IMR-90 (cell line): ENCODE data around the gene LRIT2. TPM values are rescaled to one million over a fixed set of nuclear protein-coding genes. Genes with fewer than 3 reads are reported as not detected.

ENCODE experiments used
- ATAC-seq: fragments of 200-7000 bp; cut with Tn5 transposase; 2 replicates; pipeline ENCODE4 v1.9.1; 2020; ENCODE audit warnings: low read depth, mild to moderate bottlenecking, moderate library complexity
- BruUV-seq: library from RNA; stranded (reverse); fragments of 400-500 nt; replicated peaks from 2 replicates; lab custom pipeline; 2021; lab: Mats Ljungman, UMichigan
- CTCF ChIA-PET: fragments of 300-600 bp; formaldehyde crosslinking; extraction: SDS; loops from one replicate; lab custom pipeline; 2021; ENCODE audit warnings: antibody characterized with exemption; lab: Yijun Ruan, JAX
- POLR2A ChIA-PET: fragments of 300-600 bp; sonication (Branson Sonifier 250); formaldehyde crosslinking; loops from one replicate; lab custom pipeline; 2022; ENCODE audit warnings: antibody characterized with exemption; ENCODE audit not compliant: unreplicated experiment; lab: Charles Lee
- DNase-seq: peaks from one replicate; pipeline ENCODE4 v3.0.0; 2013
- H2AFZ ChIP-seq: replicated peaks from 2 replicates; pipeline ENCODE3; 2013; ENCODE audit warnings: low read length, mild to moderate bottlenecking; ENCODE audit not compliant: poor library complexity
- H2AK5ac ChIP-seq: 2 replicates; pipeline ENCODE4 v1.6.1; 2013; ENCODE audit warnings: low read depth, low read length, inconsistent platforms
- H2AK9ac ChIP-seq: replicated peaks from 2 replicates; pipeline ENCODE3; 2013; ENCODE audit warnings: mild to moderate bottlenecking, low read depth, low read length, moderate library complexity; ENCODE audit not compliant: poor library complexity
- H2BK120ac ChIP-seq: 2 replicates; pipeline ENCODE4 v1.6.1; 2013; ENCODE audit warnings: low read depth, low read length, inconsistent platforms
- H2BK15ac ChIP-seq: 3 replicates; pipeline ENCODE4 v1.6.1; 2013; ENCODE audit warnings: low read depth, low read length, inconsistent platforms
- H2BK20ac ChIP-seq: 2 replicates; pipeline ENCODE4 v1.6.1; 2013; ENCODE audit warnings: low read depth, mild to moderate bottlenecking, inconsistent platforms, low read length, moderate library complexity
- H2BK5ac ChIP-seq: 2 replicates; pipeline ENCODE4 v1.6.1; 2013; ENCODE audit warnings: mild to moderate bottlenecking, low read depth, low read length, inconsistent platforms; ENCODE audit not compliant: poor library complexity, severe bottlenecking
- H3K14ac ChIP-seq: replicated peaks from 2 replicates; pipeline ENCODE4 v1.6.1; 2013; ENCODE audit warnings: low read depth, low read length, inconsistent platforms
- H3K18ac ChIP-seq: 2 replicates; pipeline ENCODE4 v1.6.1; 2013; ENCODE audit warnings: low read depth, low read length, control low read depth
- H3K23ac ChIP-seq: 2 replicates; pipeline ENCODE4 v1.6.1; 2013; ENCODE audit warnings: low read depth, low read length, inconsistent platforms
- H3K27ac ChIP-seq: 2 replicates; pipeline ENCODE4 v1.5.1; 2013; ENCODE audit warnings: mild to moderate bottlenecking, control low read depth, low read length; ENCODE audit not compliant: insufficient read depth
- H3K27me3 ChIP-seq: 2 replicates; pipeline ENCODE4 v1.6.1; 2013; ENCODE audit warnings: low read length; ENCODE audit not compliant: control insufficient read depth, insufficient read depth
- H3K36me3 ChIP-seq: 2 replicates; pipeline ENCODE4 v1.6.1; 2013; ENCODE audit warnings: low read length, mixed read lengths; ENCODE audit not compliant: control insufficient read depth, insufficient read depth
- H3K4ac ChIP-seq: 2 replicates; pipeline ENCODE4 v1.6.1; 2013; ENCODE audit warnings: low read depth, low read length, inconsistent platforms
- H3K4me1 ChIP-seq: 2 replicates; pipeline ENCODE4 v1.6.1; 2013; ENCODE audit warnings: low read length, mixed read lengths; ENCODE audit not compliant: control insufficient read depth, insufficient read depth
- H3K4me2 ChIP-seq: 2 replicates; pipeline ENCODE4 v1.6.1; 2013; ENCODE audit warnings: low read depth, mild to moderate bottlenecking, control low read depth, low read length, moderate library complexity
- H3K4me3 ChIP-seq: 2 replicates; pipeline ENCODE4 v1.5.1; 2013; ENCODE audit warnings: low read depth, mild to moderate bottlenecking, control low read depth, low read length, moderate library complexity; ENCODE audit not compliant: insufficient read depth
- H3K56ac ChIP-seq: 2 replicates; pipeline ENCODE4 v1.6.1; 2013; ENCODE audit warnings: low read length, inconsistent platforms; ENCODE audit not compliant: insufficient read depth; ENCODE audit errors: extremely low read depth
- H3K79me1 ChIP-seq, 2 experiments: 2 replicates each; pipeline ENCODE4 v1.6.1; 2013; ENCODE audit warnings: low read length in 2 of 2, inconsistent platforms in 1 of 2, low read depth in 1 of 2
- H3K9ac ChIP-seq: 2 replicates; pipeline ENCODE4 v1.6.1; 2013; ENCODE audit warnings: low read depth, low read length, control low read depth
- H3K9me1 ChIP-seq: 2 replicates; pipeline ENCODE4 v1.6.1; 2013; ENCODE audit warnings: low read length, inconsistent platforms; ENCODE audit not compliant: insufficient read depth
- H3K9me3 ChIP-seq: 2 replicates; pipeline ENCODE4 v1.6.1; 2013; ENCODE audit warnings: low read length; ENCODE audit not compliant: control insufficient read depth, insufficient read depth
- H4K20me1 ChIP-seq: 2 replicates; pipeline ENCODE4 v1.6.1; 2013; ENCODE audit warnings: low read length, inconsistent platforms; ENCODE audit not compliant: insufficient read depth
- H4K5ac ChIP-seq: 2 replicates; pipeline ENCODE4 v1.6.1; 2013; ENCODE audit warnings: mild to moderate bottlenecking, low read depth, low read length, control low read depth
- H4K8ac ChIP-seq, 2 experiments: 2 replicates each; pipeline ENCODE4 v1.6.1; 2013; ENCODE audit warnings: low read depth in 2 of 2, low read length in 2 of 2, control low read depth in 1 of 2, inconsistent platforms in 1 of 2
- H4K91ac ChIP-seq: 2 replicates; pipeline ENCODE4 v1.6.1; 2013; ENCODE audit warnings: low read depth, low read length, inconsistent platforms; ENCODE audit not compliant: insufficient read depth
- BHLHE40 ChIP-seq: fragments of 150-350 bp; IDR thresholded peaks from 2 replicates; pipeline ENCODE4 v1.6.1; 2016; ENCODE audit warnings: mild to moderate bottlenecking, low read depth, low read length
- CHD1 ChIP-seq: IDR thresholded peaks from 2 replicates; pipeline ENCODE4 v1.6.1; 2012; ENCODE audit warnings: low read depth, low read length, improper control_type of control experiment
- MAFK ChIP-seq: IDR thresholded peaks from 2 replicates; pipeline ENCODE4 v1.6.1; 2012; ENCODE audit warnings: low read depth, low read length, improper control_type of control experiment
- MAZ ChIP-seq: IDR thresholded peaks from 2 replicates; pipeline ENCODE4 v1.6.1; 2012; ENCODE audit warnings: low read depth, mild to moderate bottlenecking, low read length, improper control_type of control experiment, moderate library complexity, borderline replicate concordance
- MXI1 ChIP-seq: IDR thresholded peaks from 2 replicates; pipeline ENCODE4 v1.6.1; 2012; ENCODE audit warnings: low read depth, mild to moderate bottlenecking, low read length, moderate library complexity, borderline replicate concordance
- RCOR1 ChIP-seq: IDR thresholded peaks from 2 replicates; pipeline ENCODE4 v1.6.1; 2012; ENCODE audit warnings: mild to moderate bottlenecking, low read length, improper control_type of control experiment; ENCODE audit not compliant: insufficient replicate concordance
- RFX5 ChIP-seq: IDR thresholded peaks from 2 replicates; pipeline ENCODE4 v1.8.0; 2012; ENCODE audit warnings: low read depth, mild to moderate bottlenecking, low read length, moderate library complexity
- WGBS, 2 experiments: methylation state at CpG; one replicate each; pipeline versions ENCODE4 v1.1.5 to v1.1.7; 2013; ENCODE audit warnings: missing lambda C conversion rate in 2 of 2; ENCODE audit not compliant: insufficient read length in 1 of 2; ENCODE audit errors: extremely low coverage in 2 of 2; 5-methylcytosine and 5-hydroxymethylcytosine counted together
- dilution Hi-C: fragments of 300-500 bp; cut with HindIII; formaldehyde crosslinking; loops from one replicate; pipeline ENCODE4 v1.14.3; 2018; ENCODE audit warnings: low sequenced_read_pairs; ENCODE audit not compliant: unreplicated experiment
- in situ Hi-C: fragments of 300-500 bp; cut with MboI; formaldehyde crosslinking; loops from 3 replicates; pipeline ENCODE4 v1.14.3; 2019; ENCODE audit warnings: low sequenced_read_pairs, inconsistent platforms, mixed read lengths
- intact Hi-C: fragments of 100-400 bp; cut with micrococcal nuclease; formaldehyde crosslinking; loops from 2 replicates; pipeline ENCODE4 v1.10.0; 2022
- polyA plus RNA-seq, 3 experiments: library from polyadenylated mRNA; depleted of rRNA; stranded (reverse); fragments of >200 nt; gene quantifications; 2 replicates each; pipeline ENCODE4 v1.2.3, GENCODE V29; 2012; ENCODE audit warnings: low replicate concordance in 1 of 3
- total RNA-seq: library from RNA; depleted of rRNA; stranded (reverse); fragments of >200 nt; gene quantifications from 2 replicates; pipeline ENCODE4 v1.2.3, GENCODE V29; 2012
- TF ChIP-seq, protein P1 (sequence below): fragments of 150-350 bp; IDR thresholded peaks from 2 replicates; pipeline ENCODE4 v1.6.1; 2016; ENCODE audit warnings: low read depth, mild to moderate bottlenecking, low read length, moderate library complexity, borderline replicate concordance
- TF ChIP-seq, protein P2 (sequence below): conservative IDR thresholded peaks from 2 replicates; pipeline ENCODE4 v1.5.1; 2012; ENCODE audit warnings: mild to moderate bottlenecking, low read depth, low read length, improper control_type of control experiment

LRIT2 gene
- total and polyA plus RNA-seq, 2 of the 4 experiments (the other 2 are of a cell fraction), result not detected

DNA sequence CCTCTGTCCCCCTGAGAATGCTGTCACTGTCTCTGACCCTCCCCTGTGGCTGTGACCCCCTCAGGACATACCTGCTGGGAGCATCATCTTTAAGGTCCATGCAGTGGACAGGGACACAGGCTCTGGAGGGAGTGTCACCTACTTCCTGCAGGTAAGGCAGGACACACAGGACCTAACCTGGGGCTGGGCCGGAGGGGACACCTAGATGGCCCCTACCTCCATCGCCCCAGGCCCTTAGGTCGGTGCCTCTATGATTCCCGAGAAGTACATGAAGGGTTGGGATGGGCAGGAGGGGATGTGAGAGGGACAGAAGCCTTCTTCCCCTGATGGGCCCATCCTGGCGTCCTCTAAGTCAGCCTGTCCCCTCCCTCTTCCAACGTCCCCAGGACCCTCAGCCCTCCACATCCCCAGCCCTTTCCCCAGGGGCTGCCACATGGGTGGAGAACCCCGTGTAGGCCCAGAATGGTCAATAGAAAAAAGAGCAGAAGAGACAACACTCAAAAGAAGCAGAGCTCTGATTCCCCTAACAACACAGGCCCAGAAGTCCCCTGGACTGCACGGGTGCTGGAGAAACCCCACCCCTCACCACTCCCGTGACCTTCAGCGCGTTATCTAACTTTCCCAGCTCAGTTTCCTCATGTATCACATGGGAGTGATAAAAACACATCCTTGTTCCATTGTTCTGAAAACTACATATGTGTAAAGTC, 24.7 kb downstream of the LRIT2 start:
- Histone ChIP-seq H2AK5ac (no peak overlapping the region), H3K9me3 (no peaks in the 10 kb centered on the region), H2AFZ (no peak overlapping the region), H4K20me1 (no peaks in the 10 kb centered on the region), H3K4me1 (no peaks in the 10 kb centered on the region), H3K27me3 (peaks cover 20% of the 10 kb centered on the region; the same call in 1 of the 2 replicates), H4K8ac (no peak overlapping the region), H3K23ac (no peak overlapping the region), H3K36me3 (no peaks in the 10 kb centered on the region), H3K27ac (no peak overlapping the region), H3K4ac (no peak overlapping the region), H3K4me2 (no peak overlapping the region), H3K9me1 (no peaks in the 10 kb centered on the region), H3K56ac (no peak overlapping the region), H3K4me3 (no peak overlapping the region), H3K9ac (no peak overlapping the region), H3K79me1 (no peaks in the 10 kb centered on the region), H2AK9ac (peak overlapping the region; percentile 9), H2BK120ac (no peak overlapping the region), H2BK5ac (no peak overlapping the region), H3K14ac (no peak overlapping the region), H2BK20ac (no peak overlapping the region), H2BK15ac (no peak overlapping the region), H4K91ac (no peak overlapping the region), H4K5ac (no peak overlapping the region), H3K18ac (no peak overlapping the region)
- ATAC-seq, result no peak
- TF ChIP-seq, protein P1, sequence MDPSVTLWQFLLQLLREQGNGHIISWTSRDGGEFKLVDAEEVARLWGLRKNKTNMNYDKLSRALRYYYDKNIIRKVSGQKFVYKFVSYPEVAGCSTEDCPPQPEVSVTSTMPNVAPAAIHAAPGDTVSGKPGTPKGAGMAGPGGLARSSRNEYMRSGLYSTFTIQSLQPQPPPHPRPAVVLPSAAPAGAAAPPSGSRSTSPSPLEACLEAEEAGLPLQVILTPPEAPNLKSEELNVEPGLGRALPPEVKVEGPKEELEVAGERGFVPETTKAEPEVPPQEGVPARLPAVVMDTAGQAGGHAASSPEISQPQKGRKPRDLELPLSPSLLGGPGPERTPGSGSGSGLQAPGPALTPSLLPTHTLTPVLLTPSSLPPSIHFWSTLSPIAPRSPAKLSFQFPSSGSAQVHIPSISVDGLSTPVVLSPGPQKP, result no peak
- TF ChIP-seq RFX5 (no peak), RCOR1 (no peak), MXI1 (no peak), MAFK (no peak), BHLHE40 (no peak), MAZ (no peak), CHD1 (no peak)
- TF ChIP-seq, protein P2, sequence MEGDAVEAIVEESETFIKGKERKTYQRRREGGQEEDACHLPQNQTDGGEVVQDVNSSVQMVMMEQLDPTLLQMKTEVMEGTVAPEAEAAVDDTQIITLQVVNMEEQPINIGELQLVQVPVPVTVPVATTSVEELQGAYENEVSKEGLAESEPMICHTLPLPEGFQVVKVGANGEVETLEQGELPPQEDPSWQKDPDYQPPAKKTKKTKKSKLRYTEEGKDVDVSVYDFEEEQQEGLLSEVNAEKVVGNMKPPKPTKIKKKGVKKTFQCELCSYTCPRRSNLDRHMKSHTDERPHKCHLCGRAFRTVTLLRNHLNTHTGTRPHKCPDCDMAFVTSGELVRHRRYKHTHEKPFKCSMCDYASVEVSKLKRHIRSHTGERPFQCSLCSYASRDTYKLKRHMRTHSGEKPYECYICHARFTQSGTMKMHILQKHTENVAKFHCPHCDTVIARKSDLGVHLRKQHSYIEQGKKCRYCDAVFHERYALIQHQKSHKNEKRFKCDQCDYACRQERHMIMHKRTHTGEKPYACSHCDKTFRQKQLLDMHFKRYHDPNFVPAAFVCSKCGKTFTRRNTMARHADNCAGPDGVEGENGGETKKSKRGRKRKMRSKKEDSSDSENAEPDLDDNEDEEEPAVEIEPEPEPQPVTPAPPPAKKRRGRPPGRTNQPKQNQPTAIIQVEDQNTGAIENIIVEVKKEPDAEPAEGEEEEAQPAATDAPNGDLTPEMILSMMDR, result no peak
- no peak for DNase-seq
- POLR2A ChIA-PET, result no interaction called here
- dilution Hi-C loops (no loop called here), in situ Hi-C loops (no loop called here), intact Hi-C loops (no loop called here)
- CTCF ChIA-PET, result no interaction called here
- BruUV-seq, result no TSS peak
- WGBS, 2 experiments, result 28% methylated on average over 6 of the region's 11 CpGs; no CpG with 5 or more reads in 1 of the 2 experiments
